HepG2 (cell line): ENCODE measurements around the gene MPV17L2. TPM values are rescaled to one million over a fixed set of nuclear protein-coding genes. Genes with fewer than 3 reads are reported as not detected.

Source experiments
- BATF2 ChIP-seq: sonication (generic); formaldehyde crosslinking; IDR thresholded peaks from 2 replicates; pipeline ENCODE4 v1.8.0; 2022; ENCODE audit warnings: mild to moderate bottlenecking, missing genetic modification reagents, moderate library complexity
- DRAP1 ChIP-seq: IDR thresholded peaks from 2 replicates; pipeline ENCODE4 v1.6.1; 2016; ENCODE audit warnings: missing genetic modification reagents, missing compliant biosample characterization
- FOSL1 ChIP-seq: sonication (generic); formaldehyde crosslinking; IDR thresholded peaks from 2 replicates; pipeline ENCODE4 v1.9.0; 2021; ENCODE audit warnings: missing genetic modification reagents, borderline replicate concordance
- HOXA3 ChIP-seq: sonication (generic); formaldehyde crosslinking; IDR thresholded peaks from 2 replicates; pipeline ENCODE4 v1.5.0; 2020; ENCODE audit warnings: missing genetic modification reagents
- ISX ChIP-seq: sonication (generic); formaldehyde crosslinking; conservative IDR thresholded peaks from 2 replicates; pipeline ENCODE4 v1.5.0; 2020; ENCODE audit warnings: missing genetic modification reagents
- MBD4 ChIP-seq: IDR thresholded peaks from 2 replicates; pipeline ENCODE4 v1.6.1; 2012; ENCODE audit warnings: low read length, inconsistent platforms, borderline replicate concordance
- POLR2A ChIP-seq, 2 experiments: IDR thresholded peaks; 2 replicates each; pipeline ENCODE4 v1.6.1; 2011; ENCODE audit warnings: low read depth in 2 of 2, low read length in 2 of 2, mild to moderate bottlenecking in 1 of 2, moderate library complexity in 1 of 2; ENCODE audit not compliant: insufficient read depth in 1 of 2
- RCOR2 ChIP-seq: IDR thresholded peaks from 2 replicates; pipeline ENCODE4 v1.6.1; 2016; ENCODE audit warnings: missing biosample characterization, missing genetic modification reagents
- REST ChIP-seq, 2 experiments: IDR thresholded peaks; 2 replicates each; pipeline ENCODE4 v1.6.1; 2011 to 2012; ENCODE audit warnings: low read length in 2 of 2, borderline replicate concordance in 1 of 2, low read depth in 1 of 2, mild to moderate bottlenecking in 1 of 2, moderate library complexity in 1 of 2
- RFX5 ChIP-seq: IDR thresholded peaks from 2 replicates; pipeline ENCODE4 v1.6.1; 2011; ENCODE audit warnings: low read depth, low read length, improper control_type of control experiment
- THAP8 ChIP-seq: sonication (generic); formaldehyde crosslinking; IDR thresholded peaks from 2 replicates; pipeline ENCODE4 v1.5.1; 2020; ENCODE audit warnings: missing genetic modification reagents, mild to moderate bottlenecking, borderline replicate concordance
- ZBTB37 ChIP-seq: sonication (generic); formaldehyde crosslinking; IDR thresholded peaks from 2 replicates; pipeline ENCODE4 v1.4.0; 2020; ENCODE audit warnings: mild to moderate bottlenecking, missing genetic modification reagents
- ZBTB38 ChIP-seq: sonication (generic); formaldehyde crosslinking; IDR thresholded peaks from 2 replicates; pipeline ENCODE4 v1.5.1; 2020; ENCODE audit warnings: mild to moderate bottlenecking, missing genetic modification reagents
- ZBTB7B ChIP-seq: sonication (generic); formaldehyde crosslinking; IDR thresholded peaks from 2 replicates; pipeline ENCODE4 v1.4.0; 2020; ENCODE audit warnings: missing genetic modification reagents
- ZFP41 ChIP-seq: sonication (generic); formaldehyde crosslinking; IDR thresholded peaks from 2 replicates; pipeline ENCODE4 v1.4.0; 2020; ENCODE audit warnings: mild to moderate bottlenecking, missing genetic modification reagents, borderline replicate concordance
- ZNF160 ChIP-seq: sonication (generic); formaldehyde crosslinking; IDR thresholded peaks from 2 replicates; pipeline ENCODE4 v1.8.0; 2022; ENCODE audit warnings: mild to moderate bottlenecking, inconsistent platforms, missing genetic modification reagents
- ZNF589 ChIP-seq: sonication (generic); formaldehyde crosslinking; conservative IDR thresholded peaks from 2 replicates; pipeline ENCODE4 v1.8.0; 2022; ENCODE audit warnings: mild to moderate bottlenecking, moderate library complexity, missing genetic modification reagents
- ZNF672 ChIP-seq: sonication (generic); formaldehyde crosslinking; IDR thresholded peaks from 2 replicates; pipeline ENCODE4 v1.8.1; 2022; ENCODE audit warnings: missing genetic modification reagents
- ZNF7 ChIP-seq: IDR thresholded peaks from 2 replicates; pipeline ENCODE4 v1.6.1; 2016; ENCODE audit warnings: missing biosample characterization, missing genetic modification reagents
- ZNF710 ChIP-seq: sonication (generic); formaldehyde crosslinking; IDR thresholded peaks from 2 replicates; pipeline ENCODE4 v1.5.0; 2020; ENCODE audit warnings: mild to moderate bottlenecking, missing genetic modification reagents, borderline replicate concordance
- ZNF773 ChIP-seq: sonication (generic); formaldehyde crosslinking; IDR thresholded peaks from 2 replicates; pipeline ENCODE4 v1.4.0; 2020; ENCODE audit warnings: missing genetic modification reagents, borderline replicate concordance
- ZSCAN21 ChIP-seq: sonication (generic); formaldehyde crosslinking; IDR thresholded peaks from 2 replicates; pipeline ENCODE4 v1.8.0; 2022; ENCODE audit warnings: mild to moderate bottlenecking, missing genetic modification reagents, moderate library complexity, borderline replicate concordance
- polyA plus RNA-seq, 8 experiments: library from polyadenylated mRNA; depleted of rRNA in 3 of 8; stranded (reverse) in 7 of 8; unstranded in 1 of 8; fragments of >200 nt; fragmentation: Illumina TruSeq in 4 of 8; extraction: Trizol in 4 of 8; gene quantifications; 2 replicates each; pipeline versions ENCODE4 v1.2.1 to v1.2.3, GENCODE V29; 2011 to 2016; ENCODE audit warnings: low read depth in 4 of 8, missing spikeins in 1 of 8, mixed read lengths in 1 of 8; ENCODE audit not compliant: insufficient read depth in 1 of 8
- total RNA-seq, 5 experiments: library from RNA; depleted of rRNA; stranded (reverse); fragments of >200 nt; fragmentation: Illumina TruSeq; extraction: Trizol; gene quantifications; 2 replicates each; pipeline ENCODE4 v1.2.3, GENCODE V29; 2016; ENCODE audit warnings: low read depth in 1 of 5

Gene MPV17L2
- total and polyA plus RNA-seq, 2 of the 13 experiments (the other 11 are each of a cell fraction or from before 2014, with no cell fraction given) = 13.6 to 16.7 TPM

GRCh38 chr19:18192673-18193387, at the start of gene MPV17L2 (continued):
- 0 out of 2 replicates have a peak, but pooled peaks have one; percentile 10 for TF ChIP-seq ZBTB38 (CRISPR knock-in tag)
- TF ChIP-seq ZSCAN21 = 0 out of 2 replicates have a peak, but pooled peaks have one; percentile 46
- peak; percentile 28 for TF ChIP-seq HOXA3
- no peak for TF ChIP-seq ZNF710 (CRISPR knock-in tag)
- no peak for TF ChIP-seq FOSL1 (CRISPR knock-in tag)
- no peak for TF ChIP-seq REST (IDR thresholded peaks at IDR 0.05; ENCODE audit: borderline replicate concordance in 1 of 2, low read depth in 1 of 2, low read length in 2 of 2)
- no peak for TF ChIP-seq ZNF672
- no peak for TF ChIP-seq ZNF773 (CRISPR knock-in tag)
- TF ChIP-seq ZBTB7B (CRISPR knock-in tag) = no peak
- no peak for TF ChIP-seq RCOR2 (CRISPR knock-in tag)
- peak; percentile 94 for TF ChIP-seq RFX5
- TF ChIP-seq POLR2A (IDR thresholded peaks at IDR 0.05; ENCODE audit: insufficient read depth in 1 of 2, low read depth in 2 of 2, low read length in 2 of 2) = peak; percentile 66 to 85
- no peak for TF ChIP-seq ISX
- no peak for TF ChIP-seq MBD4
- TF ChIP-seq DRAP1 (CRISPR knock-in tag) = peak; percentile 92
- TF ChIP-seq ZFP41 (CRISPR knock-in tag) = no peak
- TF ChIP-seq BATF2 (CRISPR knock-in tag) = no peak
- TF ChIP-seq THAP8 (CRISPR knock-in tag) = no peak
- TF ChIP-seq ZNF7 = no peak
- no peak; the same call in 1 of the 2 replicates for TF ChIP-seq ZNF160 (CRISPR knock-in tag)
- no peak for TF ChIP-seq ZBTB37 (CRISPR knock-in tag)
- no peak for TF ChIP-seq ZNF589 (CRISPR knock-in tag)
